ENCODE data around the gene TPR.

GRCh38 chr1:186323865-186324264 is 51.2 kb downstream of the TPR start:
- TF ChIP-seq EZH2 (IDR thresholded peaks at IDR 0.05) = no peak
- TF ChIP-seq CTCF (IDR thresholded peaks at IDR 0.05) = no peak
